Fibroblast of lung (primary cell): ENCODE results near the gene LMF1. TPM values are rescaled to one million over a fixed set of nuclear protein-coding genes. Genes with fewer than 3 reads are reported as not detected.

Experiments
- DNase-seq, 2 donors: peaks; one replicate each; pipeline versions ENCODE4 v3.0.0 to v3.0.0-alpha.2; 2010; ENCODE audit warnings: low read depth in 2 of 2
- H2AFZ ChIP-seq: 2 replicates; pipeline ENCODE4 v1.5.1; 2012; ENCODE audit warnings: low read length, control low read depth, inconsistent platforms
- H3K27ac ChIP-seq: 2 replicates; pipeline ENCODE4 v1.5.1; 2011; ENCODE audit warnings: low read length, control low read depth; ENCODE audit not compliant: insufficient read depth
- H3K27me3 ChIP-seq: 2 replicates; pipeline ENCODE4 v1.5.1; 2011; ENCODE audit warnings: mild to moderate bottlenecking, low read length; ENCODE audit not compliant: control insufficient read depth, insufficient read depth
- H3K36me3 ChIP-seq: 2 replicates; pipeline ENCODE4 v1.5.1; 2011; ENCODE audit warnings: low read length; ENCODE audit not compliant: control insufficient read depth, insufficient read depth
- H3K4me1 ChIP-seq: 2 replicates; pipeline ENCODE4 v1.5.1; 2011; ENCODE audit warnings: low read length; ENCODE audit not compliant: control insufficient read depth, insufficient read depth; ENCODE audit errors: extremely low read depth
- H3K4me2 ChIP-seq: 2 replicates; pipeline ENCODE4 v1.5.1; 2011; ENCODE audit warnings: low read length, control low read depth; ENCODE audit not compliant: insufficient read depth; ENCODE audit errors: extremely low read depth
- H3K4me3 ChIP-seq, 4 experiments: fragments of 200-600 bp in 1 of 4; sonication (generic) in 1 of 4; replicated peaks in 1 of 4; 2 replicates each; pipeline ENCODE4 v1.5.1; 2011 to 2016; ENCODE audit warnings: low read length in 4 of 4, low read depth in 3 of 4, mild to moderate bottlenecking in 3 of 4, control low read depth in 2 of 4, inconsistent platforms in 1 of 4, mixed read lengths in 1 of 4; ENCODE audit not compliant: insufficient read depth in 1 of 4; ENCODE audit errors: control extremely low read depth in 1 of 4
- H3K79me2 ChIP-seq: 2 replicates; pipeline ENCODE4 v1.5.1; 2012; ENCODE audit warnings: mild to moderate bottlenecking, low read length, inconsistent platforms; ENCODE audit not compliant: control insufficient read depth, insufficient read depth
- H3K9ac ChIP-seq: 2 replicates; pipeline ENCODE4 v1.5.1; 2011; ENCODE audit warnings: mild to moderate bottlenecking, low read length, control low read depth; ENCODE audit not compliant: insufficient read depth
- H3K9me3 ChIP-seq: 2 replicates; pipeline ENCODE4 v1.5.1; 2012; ENCODE audit warnings: low read depth, low read length; ENCODE audit not compliant: control insufficient read depth, insufficient read depth
- H4K20me1 ChIP-seq: 2 replicates; pipeline ENCODE4 v1.5.1; 2011; ENCODE audit warnings: low read length; ENCODE audit not compliant: control insufficient read depth, insufficient read depth; ENCODE audit errors: extremely low read depth
- CTCF ChIP-seq, 2 donors: IDR thresholded peaks in 1 of 2; conservative IDR thresholded peaks in 1 of 2; 1 replicate in 1 of 2; 2 replicates in 1 of 2; pipeline ENCODE4 v1.5.1; 2011 to 2012; ENCODE audit warnings: low read length in 2 of 2, control low read depth in 1 of 2, inconsistent platforms in 1 of 2, low read depth in 1 of 2, mild to moderate bottlenecking in 1 of 2
- EZH2 ChIP-seq: IDR thresholded peaks from 2 replicates; pipeline ENCODE4 v1.5.1; 2012; ENCODE audit warnings: low read length, control low read depth, mild to moderate bottlenecking; ENCODE audit errors: missing control alignments
- polyA plus RNA-seq, 2 donors: library from polyadenylated mRNA; depleted of rRNA in 1 of 2; stranded (reverse) in 1 of 2; unstranded in 1 of 2; fragments of >200 nt; gene quantifications; 2 replicates each; pipeline ENCODE4 v1.2.1, GENCODE V29; 2011 to 2012; ENCODE audit warnings: missing spikeins in 1 of 2
- total RNA-seq: library from RNA; depleted of rRNA; stranded (reverse); fragments of >200 nt; gene quantifications from 2 replicates; pipeline ENCODE4 v1.2.1, GENCODE V29; 2014

LMF1 gene
- total and polyA plus RNA-seq, 2 donors (not counting 1 experiment from before 2014, with no cell fraction given): 12.3 to 12.6 TPM

GRCh38 chr16:986411-986810 lies 15.6 kb upstream of the LMF1 start:
- H3K79me2 ChIP-seq: no peaks in the 10 kb centered on the region
- H3K9ac ChIP-seq: no peak overlapping the region
- no peaks in the 10 kb centered on the region for H3K9me3 ChIP-seq
- H2AFZ ChIP-seq: no peak overlapping the region
- H4K20me1 ChIP-seq: no peaks in the 10 kb centered on the region
- no peak overlapping the region for H3K4me2 ChIP-seq
- no peak for TF ChIP-seq EZH2
- TF ChIP-seq CTCF (conservative IDR thresholded peaks at IDR 0.05 in 1 of 2, IDR thresholded peaks at IDR 0.05 in 1 of 2; ENCODE audit: low read depth in 1 of 2, low read length in 2 of 2): no peak
- no peak overlapping the region for H3K27ac ChIP-seq
- H3K36me3 ChIP-seq: no peaks in the 10 kb centered on the region
- no peaks in the 10 kb centered on the region for H3K4me1 ChIP-seq
- no peak overlapping the region for H3K4me3 ChIP-seq
- H3K27me3 ChIP-seq: peaks cover 19% of the 10 kb centered on the region
- DNase-seq: no peak

GRCh38 chr16:985646-986400 lies 15.0 kb upstream of the LMF1 start:
- no peaks in the 10 kb centered on the region for H3K36me3 ChIP-seq
- no peak for DNase-seq
- no peaks in the 10 kb centered on the region for H3K9me3 ChIP-seq
- H3K4me1 ChIP-seq: no peaks in the 10 kb centered on the region
- H3K27me3 ChIP-seq: peaks cover 23% of the 10 kb centered on the region
- H3K4me2 ChIP-seq: no peak overlapping the region
- H3K79me2 ChIP-seq: no peaks in the 10 kb centered on the region
- H2AFZ ChIP-seq: no peak overlapping the region
- H3K27ac ChIP-seq: no peak overlapping the region
- H3K4me3 ChIP-seq: no peak overlapping the region
- TF ChIP-seq CTCF (conservative IDR thresholded peaks at IDR 0.05 in 1 of 2, IDR thresholded peaks at IDR 0.05 in 1 of 2; ENCODE audit: low read depth in 1 of 2, low read length in 2 of 2) (no peak), EZH2 (no peak)
- no peak overlapping the region for H3K9ac ChIP-seq
- no peaks in the 10 kb centered on the region for H4K20me1 ChIP-seq

GRCh38 chr16:984736-985636 lies 14.2 kb upstream of the LMF1 start:
- TF ChIP-seq EZH2: no peak
- TF ChIP-seq CTCF (conservative IDR thresholded peaks at IDR 0.05 in 1 of 2, IDR thresholded peaks at IDR 0.05 in 1 of 2; ENCODE audit: low read depth in 1 of 2, low read length in 2 of 2): no peak
- no peaks in the 10 kb centered on the region for H3K79me2 ChIP-seq
- H3K27me3 ChIP-seq: peaks cover 27% of the 10 kb centered on the region
- H3K4me2 ChIP-seq: no peak overlapping the region
- H3K4me3 ChIP-seq: no peak overlapping the region
- no peak overlapping the region for H3K27ac ChIP-seq
- DNase-seq: no peak
- no peak overlapping the region for H3K9ac ChIP-seq
- no peaks in the 10 kb centered on the region for H4K20me1 ChIP-seq
- H3K4me1 ChIP-seq: no peaks in the 10 kb centered on the region
- no peaks in the 10 kb centered on the region for H3K9me3 ChIP-seq
- no peaks in the 10 kb centered on the region for H3K36me3 ChIP-seq
- no peak overlapping the region for H2AFZ ChIP-seq
